IMR-90 (cell line): ENCODE results near the gene EML4.
"Not testable (repeated sequence)": the region's sequence is repeated elsewhere in the genome, so short reads cannot be mapped to it uniquely, and the experiment has no call there.

ENCODE experiments used
- BHLHE40 ChIP-seq: fragments of 150-350 bp; IDR thresholded peaks from 2 replicates; pipeline ENCODE4 v1.6.1; 2016; ENCODE audit warnings: mild to moderate bottlenecking, low read depth, low read length
- CEBPB ChIP-seq: IDR thresholded peaks from 2 replicates; pipeline ENCODE4 v1.6.1; 2012; ENCODE audit warnings: low read depth, low read length, improper control_type of control experiment
- CHD1 ChIP-seq: IDR thresholded peaks from 2 replicates; pipeline ENCODE4 v1.6.1; 2012; ENCODE audit warnings: low read depth, low read length, improper control_type of control experiment
- CTCF ChIP-seq: conservative IDR thresholded peaks from 2 replicates; pipeline ENCODE4 v1.5.1; 2012; ENCODE audit warnings: mild to moderate bottlenecking, low read depth, low read length, improper control_type of control experiment
- FOS ChIP-seq: fragments of 150-350 bp; IDR thresholded peaks from 2 replicates; pipeline ENCODE4 v1.6.1; 2016; ENCODE audit warnings: low read depth, low read length
- MXI1 ChIP-seq: IDR thresholded peaks from 2 replicates; pipeline ENCODE4 v1.6.1; 2012; ENCODE audit warnings: low read depth, mild to moderate bottlenecking, low read length, moderate library complexity, borderline replicate concordance
- POLR2A ChIP-seq: IDR thresholded peaks from 2 replicates; pipeline ENCODE4 v1.6.1; 2012; ENCODE audit warnings: mild to moderate bottlenecking, low read depth, low read length
- RFX5 ChIP-seq: IDR thresholded peaks from 2 replicates; pipeline ENCODE4 v1.8.0; 2012; ENCODE audit warnings: low read depth, mild to moderate bottlenecking, low read length, moderate library complexity
- SMC3 ChIP-seq: fragments of 150-350 bp; IDR thresholded peaks from 2 replicates; pipeline ENCODE4 v1.6.1; 2016; ENCODE audit warnings: low read depth, mild to moderate bottlenecking, antibody characterized with exemption, low read length, moderate library complexity
- USF2 ChIP-seq: fragments of 150-350 bp; IDR thresholded peaks from 2 replicates; pipeline ENCODE4 v1.6.1; 2017; ENCODE audit warnings: mild to moderate bottlenecking, antibody characterized with exemption, low read length, low read depth

GRCh38 chr2:42380026-42380425 is 210.9 kb downstream of the EML4 start:
- TF ChIP-seq SMC3, CHD1, POLR2A, CTCF, FOS, RFX5, MXI1, BHLHE40, CEBPB, USF2: not testable (repeated sequence)
